ENCODE data around the gene WFDC10B. TPM values are rescaled to one million over a fixed set of nuclear protein-coding genes. Genes with fewer than 3 reads are reported as not detected.
A peak's percentile ranks its signal among the peaks of the same experiment; 100 is the strongest.
"Not testable (repeated sequence)": the region's sequence is repeated elsewhere in the genome, so short reads cannot be mapped to it uniquely, and the experiment has no call there.

Gene WFDC10B
- total RNA-seq, 1 experiment from 2014 or later, result not detected

- TF ChIP-seq CBX3 (IDR thresholded peaks at IDR 0.05; ENCODE audit: low read depth) (no peak), EZH2phosphoT487 (IDR thresholded peaks at IDR 0.05; ENCODE audit: borderline replicate concordance) (no peak)
Observed at GRCh38 chr20:45695496-45695895, 9.3 kb downstream of the WFDC10B start (continued).

GRCh38 chr20:45693346-45693745 is 11.5 kb downstream of the WFDC10B start:
- H3K79me2 ChIP-seq (ENCODE audit: insufficient read depth, low read length); H3K4me3 ChIP-seq (replicated peaks in 1 of 2; ENCODE audit: low read depth in 1 of 2, low read length in 2 of 2); intact Hi-C loops (cut with micrococcal nuclease); H3K9ac ChIP-seq (ENCODE audit: low read length); POLR2A ChIA-PET; H3K9me2 ChIP-seq (ENCODE audit: insufficient read depth); H3K4me2 ChIP-seq (ENCODE audit: low read length); H3K27ac ChIP-seq (ENCODE audit: low read depth, low read length); H3K36me3 ChIP-seq (ENCODE audit: control insufficient read depth in 1 of 2, insufficient read depth in 2 of 2, low read length in 2 of 2); ATAC-seq; H3K27me3 ChIP-seq (ENCODE audit: insufficient read depth, low read length); H3K4me1 ChIP-seq (ENCODE audit: control insufficient read depth in 1 of 2, insufficient read depth in 2 of 2, low read length in 2 of 2); BruUV-seq (replicated peaks); H3K9me3 ChIP-seq (ENCODE audit: control insufficient read depth in 1 of 2, insufficient read depth in 1 of 2, low read depth in 1 of 2, low read length in 2 of 2); CTCF ChIA-PET; H4K20me1 ChIP-seq (ENCODE audit: insufficient read depth); DNase-seq (ENCODE audit: low read depth, low spot score); H2AFZ ChIP-seq (ENCODE audit: low read depth, low read length, poor library complexity, severe bottlenecking); RAD21 ChIA-PET (ENCODE audit: low non-redundant PET in 1 of 2, low total read pairs in 2 of 2, uncharacterized antibody in 2 of 2, unreplicated experiment in 2 of 2): not testable (repeated sequence)

- CTCF ChIA-PET, result interaction anchor here (1.5 kb wide), 1 partner anchor 9 kb away, joined by 3 read pairs; no protein-coding TSS in a partner anchor
- Histone ChIP-seq H3K4me2 (ENCODE audit: low read length) (no peak overlapping the region), H4K20me1 (ENCODE audit: insufficient read depth) (no peaks in the 10 kb centered on the region), H3K4me3 (replicated peaks in 1 of 2; ENCODE audit: low read depth in 1 of 2, low read length in 2 of 2) (no peak overlapping the region), H2AFZ (ENCODE audit: low read depth, low read length, poor library complexity, severe bottlenecking) (no peak overlapping the region), H3K9ac (ENCODE audit: low read length) (no peak overlapping the region), H3K27me3 (ENCODE audit: insufficient read depth, low read length) (no peaks in the 10 kb centered on the region), H3K36me3 (ENCODE audit: control insufficient read depth in 1 of 2, insufficient read depth in 2 of 2, low read length in 2 of 2) (no peaks in the 10 kb centered on the region), H3K27ac (ENCODE audit: low read depth, low read length) (no peak overlapping the region), H3K9me2 (ENCODE audit: insufficient read depth) (no peaks in the 10 kb centered on the region), H3K9me3 (ENCODE audit: control insufficient read depth in 1 of 2, insufficient read depth in 1 of 2, low read depth in 1 of 2, low read length in 2 of 2) (no peaks in the 10 kb centered on the region), H3K4me1 (ENCODE audit: control insufficient read depth in 1 of 2, insufficient read depth in 2 of 2, low read length in 2 of 2) (no peaks in the 10 kb centered on the region), H3K79me2 (ENCODE audit: insufficient read depth, low read length) (no peaks in the 10 kb centered on the region)
- RAD21 ChIA-PET (ENCODE audit: low non-redundant PET in 1 of 2, low total read pairs in 2 of 2, uncharacterized antibody in 2 of 2, unreplicated experiment in 2 of 2), result no interaction called here
- POLR2A ChIA-PET, result no interaction called here
- no TSS peak for BruUV-seq (replicated peaks)
- intact Hi-C loops (cut with micrococcal nuclease), result no loop called here
- DNase-seq (ENCODE audit: low read depth, low spot score) (no peak), ATAC-seq (peak; percentile 88)
- TF ChIP-seq POLR2A (IDR thresholded peaks at IDR 0.05; ENCODE audit: borderline replicate concordance, extremely low read depth, insufficient read depth, insufficient read length), result no peak
- TF ChIP-seq JUND (IDR thresholded peaks at IDR 0.05), result no peak
- TF ChIP-seq EZH2phosphoT487 (IDR thresholded peaks at IDR 0.05; ENCODE audit: borderline replicate concordance), result no peak
- TF ChIP-seq SIN3A (IDR thresholded peaks at IDR 0.05; ENCODE audit: low read depth), result no peak
- TF ChIP-seq EZH2 (IDR thresholded peaks at IDR 0.05), result no peak
- TF ChIP-seq CTCF (IDR thresholded peaks at IDR 0.05 in 2 of 3, conservative IDR thresholded peaks at IDR 0.05 in 1 of 3; ENCODE audit: borderline replicate concordance in 1 of 3, insufficient read depth in 1 of 3, low read depth in 2 of 3, low read length in 2 of 3), result peak in 1 of 3 experiments; percentile 10; a peak in 1 of 6 replicates
- TF ChIP-seq YY1 (IDR thresholded peaks at IDR 0.05; ENCODE audit: extremely low read depth, insufficient replicate concordance, low read depth, low read length), result no peak
- TF ChIP-seq ZFX (IDR thresholded peaks at IDR 0.05), result no peak
- TF ChIP-seq TCF7L2 (IDR thresholded peaks at IDR 0.05; ENCODE audit: borderline replicate concordance, extremely low read depth, insufficient read depth, insufficient read length), result no peak
- no peak for TF ChIP-seq REST (IDR thresholded peaks at IDR 0.05; ENCODE audit: low read depth)
- TF ChIP-seq FOSL1 (IDR thresholded peaks at IDR 0.05; ENCODE audit: low read depth), result no peak
- no peak for TF ChIP-seq ELF1 (IDR thresholded peaks at IDR 0.05; ENCODE audit: borderline replicate concordance, low read depth)
- no peak for TF ChIP-seq SRF (IDR thresholded peaks at IDR 0.05; ENCODE audit: low read depth)
- peak; percentile 9; the same call in 1 of the 2 replicates for TF ChIP-seq RAD21 (IDR thresholded peaks at IDR 0.05; ENCODE audit: low read depth)
Observed at GRCh38 chr20:45685896-45686295, 18.9 kb downstream of the WFDC10B start.
